NB4 (cell line): ENCODE measurements around the gene TAPBPL.

ENCODE experiments used
- DNase-seq: peaks from one replicate; pipeline ENCODE4 v3.0.0; 2010; ENCODE audit warnings: low read depth
- H3K4me3 ChIP-seq: one replicate; pipeline ENCODE4 v1.5.1; 2011; ENCODE audit warnings: mild to moderate bottlenecking, low read depth, low read length, moderate library complexity
- CTCF ChIP-seq: IDR thresholded peaks from one replicate; pipeline ENCODE4 v1.5.1; 2012; ENCODE audit warnings: low read depth, low read length
- MYC ChIP-seq: IDR thresholded peaks from 2 replicates; pipeline ENCODE4 v1.6.1; 2011; ENCODE audit warnings: low read depth, low read length
- POLR2A ChIP-seq: IDR thresholded peaks from 2 replicates; pipeline ENCODE4 v1.6.1; 2011; ENCODE audit warnings: mild to moderate bottlenecking; ENCODE audit not compliant: insufficient read length; ENCODE audit errors: extremely low read depth
- TF ChIP-seq, protein P1 (sequence below): IDR thresholded peaks from 2 replicates; pipeline ENCODE4 v1.6.1; 2011; ENCODE audit warnings: low read depth, low read length

Gene TAPBPL

DNA sequence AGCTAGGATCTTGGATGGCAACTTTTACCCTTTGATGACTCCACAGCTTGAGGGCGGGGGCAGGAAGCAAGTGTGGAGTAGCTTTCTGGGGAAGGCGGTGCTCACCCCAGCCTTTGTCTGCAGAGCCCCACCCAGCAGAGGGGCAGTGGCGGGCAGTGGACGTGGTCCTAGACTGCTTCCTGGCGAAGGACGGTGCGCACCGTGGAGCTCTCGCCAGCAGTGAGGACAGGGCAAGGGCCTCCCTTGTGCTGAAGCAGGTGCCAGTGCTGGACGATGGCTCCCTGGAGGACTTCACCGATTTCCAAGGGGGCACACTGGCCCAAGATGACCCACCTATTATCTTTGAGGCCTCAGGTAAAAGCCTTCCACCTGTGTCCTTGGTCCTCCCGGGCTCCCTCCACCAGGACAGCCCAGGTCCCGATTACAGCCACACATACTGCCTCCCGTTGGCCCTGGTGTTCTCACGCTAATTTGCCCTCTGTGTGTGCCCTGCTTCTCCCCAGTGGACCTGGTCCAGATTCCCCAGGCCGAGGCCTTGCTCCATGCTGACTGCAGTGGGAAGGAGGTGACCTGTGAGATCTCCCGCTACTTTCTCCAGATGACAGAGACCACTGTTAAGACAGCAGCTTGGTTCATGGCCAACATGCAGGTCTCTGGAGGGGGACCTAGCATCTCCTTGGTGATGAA is 1.2 kb downstream of the TAPBPL start:
- peak overlapping the region; percentile 83 for H3K4me3 ChIP-seq

DNA sequence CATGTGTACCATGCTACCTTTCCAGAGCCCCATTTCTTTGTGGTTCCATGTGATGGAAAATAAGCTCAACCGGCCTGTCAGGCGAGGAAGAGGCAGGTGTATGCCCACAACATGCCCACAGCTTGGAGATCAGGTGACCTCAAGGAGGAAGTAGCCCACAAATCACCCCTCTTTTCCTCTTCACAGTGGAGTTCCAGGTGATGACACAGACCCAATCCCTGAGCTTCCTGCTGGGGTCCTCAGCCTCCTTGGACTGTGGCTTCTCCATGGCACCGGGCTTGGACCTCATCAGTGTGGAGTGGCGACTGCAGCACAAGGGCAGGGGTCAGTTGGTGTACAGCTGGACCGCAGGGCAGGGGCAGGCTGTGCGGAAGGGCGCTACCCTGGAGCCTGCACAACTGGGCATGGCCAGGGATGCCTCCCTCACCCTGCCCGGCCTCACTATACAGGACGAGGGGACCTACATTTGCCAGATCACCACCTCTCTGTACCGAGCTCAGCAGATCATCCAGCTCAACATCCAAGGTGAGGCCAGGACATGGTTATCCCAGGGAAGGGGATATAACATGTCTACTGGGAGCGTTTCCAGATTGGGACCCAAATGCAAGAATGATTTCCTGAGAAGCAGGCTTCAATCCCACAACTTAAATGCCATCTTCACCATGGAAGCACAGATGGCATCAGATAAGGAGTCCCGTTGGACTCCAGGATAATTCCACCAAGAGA is 5.5 kb downstream of the TAPBPL start:
- TF ChIP-seq, protein P1, sequence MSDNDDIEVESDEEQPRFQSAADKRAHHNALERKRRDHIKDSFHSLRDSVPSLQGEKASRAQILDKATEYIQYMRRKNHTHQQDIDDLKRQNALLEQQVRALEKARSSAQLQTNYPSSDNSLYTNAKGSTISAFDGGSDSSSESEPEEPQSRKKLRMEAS = no peak
- TF ChIP-seq CTCF = no peak
- TF ChIP-seq MYC = no peak
- TF ChIP-seq POLR2A = no peak
- no peak overlapping the region for H3K4me3 ChIP-seq
- no peak for DNase-seq

More for the DNA sequence above, 1.2 kb downstream of the TAPBPL start:
- TF ChIP-seq CTCF (no peak), MYC (no peak), POLR2A (no peak)
- TF ChIP-seq, protein P1 = no peak
- no peak for DNase-seq

GRCh38 chr12:6458281-6459003 is 6.6 kb downstream of the TAPBPL start:
- no peak for DNase-seq
- no peak overlapping the region for H3K4me3 ChIP-seq
- TF ChIP-seq CTCF (no peak), POLR2A (no peak), MYC (no peak)
- TF ChIP-seq, protein P1 = no peak

DNA sequence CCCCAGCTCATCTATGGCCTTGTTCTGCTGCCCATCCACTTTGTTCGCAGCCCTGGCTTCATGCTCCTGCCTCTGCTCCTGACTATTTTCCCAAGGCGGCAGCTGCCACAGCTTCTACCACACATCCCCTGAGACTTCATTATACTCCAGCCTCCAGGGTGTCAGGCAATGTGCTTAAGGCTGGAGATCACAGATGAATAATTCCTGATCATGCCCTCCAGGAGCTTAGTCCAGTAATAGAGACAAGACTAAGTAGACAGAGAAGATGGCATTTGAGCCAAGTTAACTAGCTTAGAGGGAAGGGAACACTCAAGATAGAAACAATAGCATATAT is 7.1 kb downstream of the TAPBPL start:
- H3K4me3 ChIP-seq = no peak overlapping the region
- no peak for DNase-seq
- TF ChIP-seq, protein P1 = no peak
- TF ChIP-seq MYC = no peak
- no peak for TF ChIP-seq CTCF
- TF ChIP-seq POLR2A = no peak

GRCh38 chr12:6460751-6461371 is 9.0 kb downstream of the TAPBPL start:
- TF ChIP-seq, protein P1 = no peak
- TF ChIP-seq POLR2A = no peak
- no peak for TF ChIP-seq CTCF
- no peak for TF ChIP-seq MYC

More at GRCh38 chr12:6460751-6461371, 9.0 kb downstream of the TAPBPL start:
- no peak for DNase-seq
- H3K4me3 ChIP-seq = peak overlapping the region; percentile 42
